Neutrophil (primary cell): Measurements from ENCODE around the gene APP.
"Not testable (repeated sequence)": the region's sequence is repeated elsewhere in the genome, so short reads cannot be mapped to it uniquely, and the experiment has no call there.

ENCODE experiments used
- H3K27ac ChIP-seq: fragments of 200-600 bp; sonication (generic); 2 replicates; pipeline ENCODE4 v1.5.1; 2016; ENCODE audit warnings: mild to moderate bottlenecking, moderate library complexity
- H3K27me3 ChIP-seq: fragments of 200-600 bp; sonication (generic); 2 replicates; pipeline ENCODE4 v1.6.0; 2016; ENCODE audit warnings: mild to moderate bottlenecking
- H3K36me3 ChIP-seq: fragments of 200-600 bp; sonication (generic); 2 replicates; pipeline ENCODE4 v1.5.1; 2017
- H3K4me1 ChIP-seq, 2 experiments: fragments of 200-600 bp in 1 of 2; sonication (generic) in 1 of 2; 1 replicate in 1 of 2; 2 replicates in 1 of 2; pipeline versions ENCODE4 v1.5.1 to v1.6.1; 2013 to 2016; ENCODE audit warnings: low read depth in 1 of 2, low read length in 1 of 2, mild to moderate bottlenecking in 1 of 2, moderate library complexity in 1 of 2; ENCODE audit not compliant: control insufficient read depth in 1 of 2, insufficient read depth in 1 of 2
- H3K4me3 ChIP-seq, 2 experiments: fragments of 200-600 bp in 1 of 2; sonication (generic) in 1 of 2; 1 replicate in 1 of 2; 2 replicates in 1 of 2; pipeline ENCODE4 v1.5.1; 2013 to 2016; ENCODE audit warnings: low read depth in 1 of 2, low read length in 1 of 2, mild to moderate bottlenecking in 1 of 2, moderate library complexity in 1 of 2
- H3K9me3 ChIP-seq: fragments of 200-600 bp; sonication (generic); 2 replicates; pipeline ENCODE4 v1.5.1; 2016
- CTCF ChIP-seq: fragments of 200-600 bp; sonication (generic); IDR thresholded peaks from 2 replicates; pipeline ENCODE4 v1.5.1; 2016; ENCODE audit warnings: antibody characterized with exemption

Gene APP

GRCh38 chr21:25929856-25930520, 240.6 kb downstream of the APP start:
- H3K9me3 ChIP-seq = no peaks in the 10 kb centered on the region
- H3K4me3 ChIP-seq = no peak overlapping the region
- no peak overlapping the region for H3K27ac ChIP-seq
- TF ChIP-seq CTCF = no peak
- H3K27me3 ChIP-seq = no peaks in the 10 kb centered on the region
- peaks cover 5 to 12% of the 10 kb centered on the region in 2 experiments for H3K4me1 ChIP-seq
- H3K36me3 ChIP-seq = no peaks in the 10 kb centered on the region

GRCh38 chr21:25927195-25927880, 243.2 kb downstream of the APP start:
- no peaks in the 10 kb centered on the region for H3K9me3 ChIP-seq
- H3K27me3 ChIP-seq = no peaks in the 10 kb centered on the region
- H3K4me1 ChIP-seq = peaks cover 0 to 6% of the 10 kb centered on the region in 2 experiments
- TF ChIP-seq CTCF = no peak
- H3K4me3 ChIP-seq = no peak overlapping the region
- no peak overlapping the region for H3K27ac ChIP-seq
- no peaks in the 10 kb centered on the region for H3K36me3 ChIP-seq

- Histone ChIP-seq H3K4me1 (peaks cover 0 to 6% of the 10 kb centered on the region in 2 experiments), H3K27me3 (no peaks in the 10 kb centered on the region), H3K9me3 (no peaks in the 10 kb centered on the region), H3K36me3 (no peaks in the 10 kb centered on the region), H3K27ac (peak overlapping the region; percentile 25), H3K4me3 (no peak overlapping the region)
- no peak for TF ChIP-seq CTCF
Observed at GRCh38 chr21:25925936-25926335, 244.6 kb downstream of the APP start.

- no peak for TF ChIP-seq CTCF
- no peaks in the 10 kb centered on the region for H3K36me3 ChIP-seq
- H3K4me1 ChIP-seq = peaks cover 0 to 6% of the 10 kb centered on the region in 2 experiments
- no peak overlapping the region for H3K27ac ChIP-seq
- H3K27me3 ChIP-seq = no peaks in the 10 kb centered on the region
- H3K4me3 ChIP-seq = no peak overlapping the region
- H3K9me3 ChIP-seq = no peaks in the 10 kb centered on the region
Observed at GRCh38 chr21:25925064-25925800, 245.3 kb downstream of the APP start.

GRCh38 chr21:25918152-25918551, 252.4 kb downstream of the APP start:
- not testable (repeated sequence) for H3K36me3 ChIP-seq, H3K4me3 ChIP-seq, H3K4me1 ChIP-seq, H3K9me3 ChIP-seq, H3K27ac ChIP-seq, H3K27me3 ChIP-seq

- peaks cover 8% of the 10 kb centered on the region for H3K36me3 ChIP-seq
- TF ChIP-seq CTCF = no peak
Observed at GRCh38 chr21:25916226-25916625, 254.3 kb downstream of the APP start.

More at GRCh38 chr21:25916226-25916625, 254.3 kb downstream of the APP start:
- Histone ChIP-seq H3K27ac (no peak overlapping the region), H3K4me3 (no peak overlapping the region), H3K4me1 (no peaks in the 10 kb centered on the region), H3K9me3 (no peaks in the 10 kb centered on the region), H3K27me3 (no peaks in the 10 kb centered on the region)
